HCT116 (cell line): ENCODE measurements around the gene CFAP107. TPM values are rescaled to one million over a fixed set of nuclear protein-coding genes. Genes with fewer than 3 reads are reported as not detected.

Experiments used
- ATAC-seq: fragments of 200-7000 bp; cut with Tn5 transposase; 2 replicates; pipeline ENCODE4 v1.9.1; 2020; ENCODE audit warnings: mild to moderate bottlenecking, moderate library complexity
- BruUV-seq: library from RNA; stranded (reverse); fragments of 400-500 nt; replicated peaks from 2 replicates; lab custom pipeline; 2021; lab: Mats Ljungman, UMichigan
- CTCF ChIA-PET: fragments of 300-600 bp; sonication (Branson Sonifier 250); formaldehyde crosslinking; loops from one replicate; lab custom pipeline; 2021; ENCODE audit warnings: antibody characterized with exemption; lab: Charles Lee
- POLR2A ChIA-PET: fragments of 300-600, 350-600 bp; sonication (Branson Sonifier 250); formaldehyde crosslinking; loops from one replicate; lab custom pipeline; 2021; ENCODE audit warnings: antibody characterized with exemption; lab: Charles Lee
- RAD21 ChIA-PET, 2 experiments: fragments of 300-600 bp; sonication (Branson Sonifier 250); formaldehyde crosslinking; loops; one replicate each; lab custom pipeline; 2023; ENCODE audit warnings: low total read pairs in 2 of 2; ENCODE audit not compliant: uncharacterized antibody in 2 of 2, unreplicated experiment in 2 of 2, low non-redundant PET in 1 of 2; lab: Charles Lee
- DNase-seq: peaks from one replicate; pipeline ENCODE4 v3.0.0-alpha.2; 2010; ENCODE audit warnings: low read depth, low spot score
- H2AFZ ChIP-seq: fragments of 200-600 bp; shearing (Covaris generic), sonication (generic); 2 replicates; pipeline ENCODE4 v1.6.1; 2017; ENCODE audit warnings: low read depth, mixed run types, mixed read lengths, antibody characterized with exemption, low read length; ENCODE audit not compliant: poor library complexity, severe bottlenecking
- H3K27ac ChIP-seq: 2 replicates; pipeline ENCODE4 v1.5.1; 2012; ENCODE audit warnings: low read depth, low read length
- H3K27me3 ChIP-seq: fragments of 200-600 bp; sonication (generic); 2 replicates; pipeline ENCODE4 v1.6.1; 2016; ENCODE audit warnings: mixed run types, low read length, mixed read lengths; ENCODE audit not compliant: insufficient read depth
- H3K36me3 ChIP-seq, 2 experiments: fragments of 200-500 bp in 1 of 2; fragments of 200-600 bp in 1 of 2; sonication (Bioruptor generic) in 1 of 2; sonication (generic) in 1 of 2; 2 replicates each; pipeline versions ENCODE4 v1.5.1 to v1.6.1; 2014 to 2016; ENCODE audit warnings: low read length in 2 of 2, inconsistent platforms in 1 of 2, mixed read lengths in 1 of 2, mixed run types in 1 of 2; ENCODE audit not compliant: insufficient read depth in 2 of 2, control insufficient read depth in 1 of 2
- H3K4me1 ChIP-seq, 2 experiments: fragments of 200-600 bp in 1 of 2; sonication (generic) in 1 of 2; 2 replicates each; pipeline versions ENCODE4 v1.5.1 to v1.6.1; 2012 to 2017; ENCODE audit warnings: low read length in 2 of 2, inconsistent platforms in 1 of 2, mild to moderate bottlenecking in 1 of 2, mixed read lengths in 1 of 2, mixed run types in 1 of 2, moderate library complexity in 1 of 2; ENCODE audit not compliant: insufficient read depth in 2 of 2, control insufficient read depth in 1 of 2
- H3K4me2 ChIP-seq: fragments of 200-600 bp; sonication (generic); 2 replicates; pipeline ENCODE4 v1.6.1; 2017; ENCODE audit warnings: mixed run types, low read length, mixed read lengths
- H3K4me3 ChIP-seq, 2 experiments: fragments of 200-600 bp in 1 of 2; sonication (generic) in 1 of 2; replicated peaks in 1 of 2; 2 replicates each; pipeline ENCODE4 v1.5.1; 2011 to 2016; ENCODE audit warnings: low read length in 2 of 2, control low read depth in 1 of 2, low read depth in 1 of 2, mild to moderate bottlenecking in 1 of 2, mixed read lengths in 1 of 2, mixed run types in 1 of 2
- H3K79me2 ChIP-seq: fragments of 200-600 bp; sonication (generic); 2 replicates; pipeline ENCODE4 v1.6.1; 2017; ENCODE audit warnings: mild to moderate bottlenecking, mixed run types, low read length, moderate library complexity, mixed read lengths; ENCODE audit not compliant: insufficient read depth
- H3K9ac ChIP-seq: fragments of 200-600 bp; sonication (generic); 2 replicates; pipeline ENCODE4 v1.6.1; 2016; ENCODE audit warnings: low read length, mixed read lengths
- H3K9me2 ChIP-seq: fragments of 200-600 bp; sonication (generic), shearing (Covaris generic); 2 replicates; pipeline ENCODE4 v1.6.1; 2017; ENCODE audit warnings: mixed run types, mild to moderate bottlenecking, moderate library complexity; ENCODE audit not compliant: insufficient read depth
- H3K9me3 ChIP-seq, 2 experiments: fragments of 200-500 bp in 1 of 2; fragments of 200-600 bp in 1 of 2; sonication (Bioruptor generic) in 1 of 2; sonication (generic) in 1 of 2; 2 replicates each; pipeline ENCODE4 v1.6.1; 2014 to 2017; ENCODE audit warnings: low read length in 2 of 2, mixed read lengths in 2 of 2, inconsistent platforms in 1 of 2, low read depth in 1 of 2, mild to moderate bottlenecking in 1 of 2, mixed run types in 1 of 2, moderate library complexity in 1 of 2; ENCODE audit not compliant: control insufficient read depth in 1 of 2, insufficient read depth in 1 of 2
- H4K20me1 ChIP-seq: fragments of 200-600 bp; sonication (generic), shearing (Covaris generic); 2 replicates; pipeline ENCODE4 v1.6.1; 2017; ENCODE audit warnings: mixed run types, mild to moderate bottlenecking, moderate library complexity; ENCODE audit not compliant: insufficient read depth
- CEBPB ChIP-seq: IDR thresholded peaks from 2 replicates; pipeline ENCODE4 v1.6.1; 2012; ENCODE audit warnings: low read depth
- CTCF ChIP-seq, 3 experiments: fragments of 200-600 bp in 1 of 3; sonication (generic) in 1 of 3; IDR thresholded peaks in 2 of 3; conservative IDR thresholded peaks in 1 of 3; 2 replicates each; pipeline ENCODE4 v1.5.1; 2012 to 2017; ENCODE audit warnings: low read depth in 2 of 3, low read length in 2 of 3, antibody characterized with exemption in 1 of 3, borderline replicate concordance in 1 of 3, control low read depth in 1 of 3, mild to moderate bottlenecking in 1 of 3, mixed read lengths in 1 of 3, mixed run types in 1 of 3, moderate library complexity in 1 of 3; ENCODE audit not compliant: insufficient read depth in 1 of 3
- ELF1 ChIP-seq: IDR thresholded peaks from 2 replicates; pipeline ENCODE4 v1.6.1; 2012; ENCODE audit warnings: low read depth, borderline replicate concordance
- EZH2 ChIP-seq: fragments of 200-600 bp; sonication (generic); IDR thresholded peaks from 2 replicates; pipeline ENCODE4 v1.6.1; 2017; ENCODE audit warnings: antibody characterized with exemption, mixed run types
- EZH2phosphoT487 ChIP-seq: fragments of 200-600 bp; IDR thresholded peaks from 2 replicates; pipeline ENCODE4 v1.6.1; 2018; ENCODE audit warnings: antibody characterized with exemption, borderline replicate concordance
- FOSL1 ChIP-seq: IDR thresholded peaks from 2 replicates; pipeline ENCODE4 v1.6.1; 2012; ENCODE audit warnings: low read depth
- JUND ChIP-seq: IDR thresholded peaks from 2 replicates; pipeline ENCODE4 v1.6.1; 2012
- POLR2A ChIP-seq: IDR thresholded peaks from 2 replicates; pipeline ENCODE4 v1.7.0; 2011; ENCODE audit warnings: borderline replicate concordance; ENCODE audit not compliant: insufficient read depth, insufficient read length; ENCODE audit errors: extremely low read depth
- POLR2AphosphoS5 ChIP-seq: IDR thresholded peaks from 2 replicates; pipeline ENCODE4 v1.6.1; 2011; ENCODE audit warnings: mild to moderate bottlenecking, low read depth, low read length, moderate library complexity
- REST ChIP-seq: IDR thresholded peaks from 2 replicates; pipeline ENCODE4 v1.6.1; 2012; ENCODE audit warnings: low read depth
- SIN3A ChIP-seq: IDR thresholded peaks from 2 replicates; pipeline ENCODE4 v1.6.1; 2012; ENCODE audit warnings: low read depth
- SP1 ChIP-seq: IDR thresholded peaks from 2 replicates; pipeline ENCODE4 v1.6.1; 2012; ENCODE audit warnings: low read depth
- SRF ChIP-seq: IDR thresholded peaks from 2 replicates; pipeline ENCODE4 v1.6.1; 2012; ENCODE audit warnings: low read depth
- TCF7L2 ChIP-seq: IDR thresholded peaks from 2 replicates; pipeline ENCODE4 v1.7.0; 2011; ENCODE audit warnings: borderline replicate concordance, inconsistent platforms; ENCODE audit not compliant: insufficient read depth, insufficient read length; ENCODE audit errors: extremely low read depth
- YY1 ChIP-seq: IDR thresholded peaks from 2 replicates; pipeline ENCODE4 v1.6.1; 2011; ENCODE audit warnings: low read length, low read depth, moderate library complexity, mild to moderate bottlenecking; ENCODE audit not compliant: insufficient replicate concordance; ENCODE audit errors: extremely low read depth
- ZBTB33 ChIP-seq: IDR thresholded peaks from 2 replicates; pipeline ENCODE4 v1.6.1; 2011; ENCODE audit warnings: mild to moderate bottlenecking, low read length, moderate library complexity; ENCODE audit not compliant: insufficient replicate concordance; ENCODE audit errors: extremely low read depth
- ZFX ChIP-seq: fragments of 450-650 bp; IDR thresholded peaks from 2 replicates; pipeline ENCODE4 v1.6.1; 2017
- ZNF274 ChIP-seq: fragments of 200-500 bp; sonication (Bioruptor generic); IDR thresholded peaks from 2 replicates; pipeline ENCODE4 v1.6.1; 2014; ENCODE audit warnings: mild to moderate bottlenecking, low read depth, low read length, inconsistent platforms
- intact Hi-C: fragments of 100-400 bp; cut with micrococcal nuclease; formaldehyde crosslinking; loops from 2 replicates; pipeline ENCODE4 v1.10.0; 2022
- total RNA-seq: library from RNA; stranded (reverse); gene quantifications from one replicate; pipeline ENCODE4 v1.2.1, GENCODE V29; 2021; ENCODE audit not compliant: unreplicated experiment
- TF ChIP-seq, protein P1 (sequence below): IDR thresholded peaks from 2 replicates; pipeline ENCODE4 v1.6.1; 2012
- TF ChIP-seq, protein P2 (sequence below): IDR thresholded peaks from 2 replicates; pipeline ENCODE4 v1.6.1; 2012

Gene CFAP107
- total RNA-seq, 1 experiment from 2014 or later: not detected

DNA sequence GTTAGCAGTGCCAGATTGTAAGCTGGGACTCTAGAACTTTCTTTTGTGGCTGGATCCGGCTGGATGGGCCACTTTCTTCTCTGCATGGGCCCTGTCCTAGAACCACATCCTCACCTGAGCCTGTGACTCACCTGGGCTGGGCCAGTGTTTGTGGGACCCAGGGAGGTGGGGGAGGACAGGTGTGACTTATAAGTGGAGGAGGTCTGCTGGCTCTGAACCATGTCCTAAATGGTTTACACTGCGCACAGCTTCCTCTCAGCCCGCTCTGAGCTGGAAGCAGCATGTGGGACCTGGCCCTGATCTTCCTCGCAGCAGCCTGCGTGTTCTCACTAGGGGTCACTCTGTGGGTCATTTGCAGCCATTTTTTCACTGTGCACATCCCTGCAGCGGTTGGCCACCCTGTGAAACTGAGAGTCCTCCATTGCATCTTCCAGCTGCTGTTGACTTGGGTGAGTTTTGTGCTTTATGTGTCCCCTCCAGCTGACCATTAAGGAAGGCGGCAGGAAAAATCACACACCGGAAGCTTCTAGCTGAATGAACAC, 30.0 kb upstream of the CFAP107 start, which contains the start of gene AADACL3:
Gene AADACL3, plus strand, starts transcription at position 215 of the 542 bp plus-strand sequence. Its CDS starts 67 bp downstream, at position 282.
- no peaks in the 10 kb centered on the region for H3K79me2 ChIP-seq
- H3K9me2 ChIP-seq: no peaks in the 10 kb centered on the region
- H3K36me3 ChIP-seq: no peaks in the 10 kb centered on the region
- no peak within 1 kb of the TSS for H3K9ac ChIP-seq
- no peaks in the 10 kb centered on the region for H4K20me1 ChIP-seq
- TF ChIP-seq FOSL1: no peak
- TF ChIP-seq CEBPB: no peak
- TF ChIP-seq TCF7L2: no peak
- no peak for TF ChIP-seq EZH2phosphoT487
- no peak for TF ChIP-seq EZH2
- TF ChIP-seq POLR2A: no peak
- TF ChIP-seq, protein P1, sequence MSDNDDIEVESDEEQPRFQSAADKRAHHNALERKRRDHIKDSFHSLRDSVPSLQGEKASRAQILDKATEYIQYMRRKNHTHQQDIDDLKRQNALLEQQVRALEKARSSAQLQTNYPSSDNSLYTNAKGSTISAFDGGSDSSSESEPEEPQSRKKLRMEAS: no peak
- no peak for TF ChIP-seq REST
- TF ChIP-seq SP1: no peak
- TF ChIP-seq ZBTB33: no peak
- TF ChIP-seq, protein P2, sequence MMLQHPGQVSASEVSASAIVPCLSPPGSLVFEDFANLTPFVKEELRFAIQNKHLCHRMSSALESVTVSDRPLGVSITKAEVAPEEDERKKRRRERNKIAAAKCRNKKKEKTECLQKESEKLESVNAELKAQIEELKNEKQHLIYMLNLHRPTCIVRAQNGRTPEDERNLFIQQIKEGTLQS: no peak
- TF ChIP-seq YY1: no peak
- no peak for TF ChIP-seq CTCF (IDR thresholded peaks at IDR 0.05 in 2 of 3, conservative IDR thresholded peaks at IDR 0.05 in 1 of 3; ENCODE audit: borderline replicate concordance in 1 of 3, insufficient read depth in 1 of 3, low read depth in 2 of 3, low read length in 2 of 3)
- TF ChIP-seq JUND: no peak
- no peak for TF ChIP-seq SIN3A
- no peak for TF ChIP-seq ZNF274
- no peak for TF ChIP-seq POLR2AphosphoS5
- no peak for TF ChIP-seq SRF
- no peak for TF ChIP-seq ELF1
- no peak for TF ChIP-seq ZFX
- H2AFZ ChIP-seq: no peak within 1 kb of the TSS
- H3K4me1 ChIP-seq: no peaks in the 10 kb centered on the region
- POLR2A ChIA-PET: no interaction called here
- BruUV-seq: no TSS peak
- RAD21 ChIA-PET: no interaction called here
- CTCF ChIA-PET: no interaction called here
- H3K4me3 ChIP-seq: no peak within 1 kb of the TSS
- H3K4me2 ChIP-seq: no peak within 1 kb of the TSS
- no peak for DNase-seq
- no peaks in the 10 kb centered on the region for H3K27me3 ChIP-seq
- no peak for ATAC-seq
- no peaks in the 10 kb centered on the region for H3K9me3 ChIP-seq
- intact Hi-C loops: loop anchor here (5.0 kb wide), 1 partner anchor 39 kb away; no protein-coding TSS in a partner anchor
- H3K27ac ChIP-seq: no peak within 1 kb of the TSS
